Astrocyte (in vitro differentiated cells and primary cell): ENCODE data around the gene SAMMSON. TPM values are rescaled to one million over a fixed set of nuclear protein-coding genes. Genes with fewer than 3 reads are reported as not detected.

Source experiments
- DNase-seq: peaks from one replicate; pipeline ENCODE4 v3.0.0-alpha.2; 2010; ENCODE audit warnings: low read depth
- FAIRE-seq: peaks from 2 replicates; lab custom pipeline; 2011; peaks lifted over from hg19 to GRCh38; lab: Jason Lieb, UNC
- H2AFZ ChIP-seq: 2 replicates; pipeline ENCODE4 v1.6.0; 2012; ENCODE audit warnings: low read depth, low read length, inconsistent platforms
- H3K27ac ChIP-seq: 2 replicates; pipeline ENCODE4 v1.5.1; 2011; ENCODE audit warnings: low read depth, low read length, inconsistent platforms
- H3K27me3 ChIP-seq: 2 replicates; pipeline ENCODE4 v1.6.0; 2011; ENCODE audit warnings: low read length, inconsistent platforms; ENCODE audit not compliant: insufficient read depth
- H3K36me3 ChIP-seq: 2 replicates; pipeline ENCODE4 v1.5.1; 2011; ENCODE audit warnings: low read length, inconsistent platforms; ENCODE audit not compliant: insufficient read depth
- H3K4me1 ChIP-seq: 2 replicates; pipeline ENCODE4 v1.5.1; 2011; ENCODE audit warnings: low read length, inconsistent platforms; ENCODE audit not compliant: insufficient read depth
- H3K4me2 ChIP-seq: 2 replicates; pipeline ENCODE4 v1.6.0; 2012; ENCODE audit warnings: low read length, inconsistent platforms
- H3K4me3 ChIP-seq: 2 replicates; pipeline ENCODE4 v1.5.1; 2011; ENCODE audit warnings: low read depth, mild to moderate bottlenecking, low read length, inconsistent platforms; ENCODE audit not compliant: insufficient read depth
- H3K79me2 ChIP-seq: 2 replicates; pipeline ENCODE4 v1.6.0; 2012; ENCODE audit warnings: mild to moderate bottlenecking, low read length, inconsistent platforms; ENCODE audit not compliant: insufficient read depth
- H3K9ac ChIP-seq: 2 replicates; pipeline ENCODE4 v1.6.0; 2012; ENCODE audit warnings: mild to moderate bottlenecking, low read length, inconsistent platforms
- H3K9me3 ChIP-seq: 2 replicates; pipeline ENCODE4 v1.5.1; 2012; ENCODE audit warnings: low read depth, mild to moderate bottlenecking, low read length, inconsistent platforms; ENCODE audit not compliant: insufficient read depth
- H4K20me1 ChIP-seq: 2 replicates; pipeline ENCODE4 v1.6.0; 2012; ENCODE audit warnings: low read length, inconsistent platforms; ENCODE audit not compliant: insufficient read depth
- H3K27ac Mint-ChIP-seq: one replicate; pipeline ENCODE4 v1.8.0; 2021; ENCODE audit warnings: mild to moderate bottlenecking, mixed read lengths; ENCODE audit not compliant: unreplicated experiment
- H3K27me3 Mint-ChIP-seq: one replicate; pipeline ENCODE4 v1.8.0; 2021; ENCODE audit warnings: low read depth, mixed read lengths; ENCODE audit not compliant: unreplicated experiment
- H3K36me3 Mint-ChIP-seq: one replicate; pipeline ENCODE4 v1.8.0; 2021; ENCODE audit warnings: low read depth, mixed read lengths; ENCODE audit not compliant: unreplicated experiment
- H3K4me1 Mint-ChIP-seq: one replicate; pipeline ENCODE4 v1.8.0; 2021; ENCODE audit warnings: low read depth, mixed read lengths; ENCODE audit not compliant: unreplicated experiment
- H3K4me3 Mint-ChIP-seq: one replicate; pipeline ENCODE4 v1.8.0; 2021; ENCODE audit warnings: mild to moderate bottlenecking, moderate library complexity, mixed read lengths; ENCODE audit not compliant: unreplicated experiment
- H3K9me3 Mint-ChIP-seq: one replicate; pipeline ENCODE4 v1.8.0; 2021; ENCODE audit warnings: mild to moderate bottlenecking, mixed read lengths; ENCODE audit not compliant: unreplicated experiment
- EZH2 ChIP-seq: IDR thresholded peaks from 2 replicates; pipeline ENCODE4 v1.6.1; 2012; ENCODE audit warnings: mild to moderate bottlenecking, low read length, inconsistent platforms; ENCODE audit not compliant: insufficient read depth
- total RNA-seq: library from RNA; stranded (reverse); gene quantifications from 2 replicates; pipeline ENCODE4 v1.2.1, GENCODE V29; 2021
- TF ChIP-seq, protein P1 (sequence below): IDR thresholded peaks from 2 replicates; pipeline ENCODE4 v1.5.1; 2011; ENCODE audit warnings: low read depth, mild to moderate bottlenecking, inconsistent platforms, low read length, moderate library complexity; ENCODE audit not compliant: insufficient read depth

SAMMSON gene
- total RNA-seq, 1 donor from 2014 or later: not detected

DNA sequence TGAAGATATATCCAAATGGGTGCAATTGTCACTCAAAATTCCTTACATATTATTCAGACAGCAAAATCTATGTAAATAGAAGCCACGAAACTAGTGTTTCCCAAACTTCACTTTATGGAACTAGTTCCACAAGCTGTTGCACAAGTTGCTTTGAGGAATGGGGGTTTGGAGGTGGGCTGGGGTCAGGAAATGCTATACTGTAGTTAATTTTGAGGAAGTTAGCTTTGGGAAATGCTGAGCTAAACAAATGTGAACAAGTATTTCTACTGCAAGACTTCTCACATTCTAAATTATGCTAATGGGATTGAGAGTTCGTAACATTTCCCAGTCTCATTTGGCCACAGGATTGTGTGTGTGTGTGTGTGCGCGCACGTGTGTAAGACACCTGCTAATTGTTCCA, 28.7 kb upstream of the SAMMSON start:
- Mint-ChIP-seq H3K4me1 (no peaks in the 10 kb centered on the region), H3K27me3 (peaks cover 3% of the 10 kb centered on the region), H3K36me3 (no peaks in the 10 kb centered on the region), H3K9me3 (no peaks in the 10 kb centered on the region), H3K27ac (no peak overlapping the region), H3K4me3 (no peak overlapping the region)
- Histone ChIP-seq H3K27ac (no peak overlapping the region), H4K20me1 (no peaks in the 10 kb centered on the region), H3K9me3 (no peaks in the 10 kb centered on the region), H3K36me3 (no peaks in the 10 kb centered on the region), H3K4me1 (no peaks in the 10 kb centered on the region), H2AFZ (no peak overlapping the region), H3K4me2 (no peak overlapping the region), H3K4me3 (no peak overlapping the region), H3K9ac (no peak overlapping the region), H3K79me2 (no peaks in the 10 kb centered on the region), H3K27me3 (no peaks in the 10 kb centered on the region)
- no peak for FAIRE-seq
- TF ChIP-seq, protein P1, sequence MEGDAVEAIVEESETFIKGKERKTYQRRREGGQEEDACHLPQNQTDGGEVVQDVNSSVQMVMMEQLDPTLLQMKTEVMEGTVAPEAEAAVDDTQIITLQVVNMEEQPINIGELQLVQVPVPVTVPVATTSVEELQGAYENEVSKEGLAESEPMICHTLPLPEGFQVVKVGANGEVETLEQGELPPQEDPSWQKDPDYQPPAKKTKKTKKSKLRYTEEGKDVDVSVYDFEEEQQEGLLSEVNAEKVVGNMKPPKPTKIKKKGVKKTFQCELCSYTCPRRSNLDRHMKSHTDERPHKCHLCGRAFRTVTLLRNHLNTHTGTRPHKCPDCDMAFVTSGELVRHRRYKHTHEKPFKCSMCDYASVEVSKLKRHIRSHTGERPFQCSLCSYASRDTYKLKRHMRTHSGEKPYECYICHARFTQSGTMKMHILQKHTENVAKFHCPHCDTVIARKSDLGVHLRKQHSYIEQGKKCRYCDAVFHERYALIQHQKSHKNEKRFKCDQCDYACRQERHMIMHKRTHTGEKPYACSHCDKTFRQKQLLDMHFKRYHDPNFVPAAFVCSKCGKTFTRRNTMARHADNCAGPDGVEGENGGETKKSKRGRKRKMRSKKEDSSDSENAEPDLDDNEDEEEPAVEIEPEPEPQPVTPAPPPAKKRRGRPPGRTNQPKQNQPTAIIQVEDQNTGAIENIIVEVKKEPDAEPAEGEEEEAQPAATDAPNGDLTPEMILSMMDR: no peak
- no peak for TF ChIP-seq EZH2
- no peak for DNase-seq

DNA sequence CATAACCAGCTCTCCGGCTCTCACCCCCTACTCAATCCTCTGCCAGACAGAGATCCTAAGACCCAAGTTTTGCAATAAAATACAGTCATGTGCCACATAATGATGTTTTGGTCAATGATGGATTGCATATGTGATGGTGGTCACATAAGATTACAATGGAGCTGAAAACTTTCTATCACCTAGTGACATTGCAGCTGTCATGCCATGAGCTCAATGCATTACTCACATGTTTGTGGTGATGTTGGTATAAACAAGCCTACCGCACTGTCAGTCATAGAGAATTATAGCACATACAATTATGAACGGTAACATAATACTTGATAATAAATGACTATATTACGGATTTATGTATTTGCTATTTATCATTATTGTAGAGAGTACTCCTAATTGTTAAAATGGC, 26.9 kb upstream of the SAMMSON start:
- no peak overlapping the region for H3K27ac ChIP-seq
- no peaks in the 10 kb centered on the region for H4K20me1 ChIP-seq
- no peak overlapping the region for H3K27ac Mint-ChIP-seq
- H3K9me3 ChIP-seq: no peaks in the 10 kb centered on the region
- no peaks in the 10 kb centered on the region for H3K36me3 Mint-ChIP-seq
- H3K4me3 Mint-ChIP-seq: no peak overlapping the region
- H3K9ac ChIP-seq: no peak overlapping the region
- H2AFZ ChIP-seq: no peak overlapping the region
- peaks cover 3% of the 10 kb centered on the region for H3K27me3 Mint-ChIP-seq
- H3K4me1 ChIP-seq: no peaks in the 10 kb centered on the region
- no peaks in the 10 kb centered on the region for H3K4me1 Mint-ChIP-seq
- H3K27me3 ChIP-seq: no peaks in the 10 kb centered on the region
- FAIRE-seq: no peak
- H3K4me2 ChIP-seq: no peak overlapping the region
- H3K36me3 ChIP-seq: no peaks in the 10 kb centered on the region
- no peaks in the 10 kb centered on the region for H3K79me2 ChIP-seq
- no peak overlapping the region for H3K4me3 ChIP-seq
- TF ChIP-seq, protein P1: no peak
- no peak for TF ChIP-seq EZH2
- no peaks in the 10 kb centered on the region for H3K9me3 Mint-ChIP-seq
- DNase-seq: no peak

DNA sequence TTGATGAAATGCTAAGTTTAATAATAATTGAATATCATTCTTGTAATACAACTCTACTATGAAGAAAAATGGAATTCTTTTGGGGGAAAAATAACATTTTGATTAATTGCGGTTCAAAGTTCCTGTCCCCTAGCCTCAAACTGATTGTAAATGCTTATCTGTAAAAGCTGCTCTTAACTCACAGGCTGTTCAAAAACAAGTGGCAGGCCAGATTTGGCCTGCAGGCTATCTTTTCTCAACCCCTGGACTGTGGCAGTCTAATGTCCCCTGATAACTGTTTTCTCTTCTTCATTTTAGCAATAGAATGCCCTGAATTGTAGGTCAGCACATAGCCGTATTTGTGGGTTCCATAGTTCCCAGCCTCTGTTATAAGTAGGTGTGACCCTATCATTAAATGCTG, 23.5 kb upstream of the SAMMSON start:
- H3K9me3 ChIP-seq: no peaks in the 10 kb centered on the region
- Mint-ChIP-seq H3K9me3 (peaks cover 6% of the 10 kb centered on the region), H3K36me3 (peaks cover 2% of the 10 kb centered on the region), H3K27me3 (peaks cover 3% of the 10 kb centered on the region), H3K4me1 (no peaks in the 10 kb centered on the region), H3K4me3 (no peak overlapping the region), H3K27ac (no peak overlapping the region)
- TF ChIP-seq EZH2: no peak
- TF ChIP-seq, protein P1: no peak
- no peak overlapping the region for H3K27ac ChIP-seq
- no peaks in the 10 kb centered on the region for H3K27me3 ChIP-seq
- no peak overlapping the region for H3K9ac ChIP-seq
- DNase-seq: no peak
- no peaks in the 10 kb centered on the region for H3K79me2 ChIP-seq
- no peak for FAIRE-seq
- H2AFZ ChIP-seq: no peak overlapping the region
- H3K36me3 ChIP-seq: no peaks in the 10 kb centered on the region
- H4K20me1 ChIP-seq: no peaks in the 10 kb centered on the region
- no peak overlapping the region for H3K4me3 ChIP-seq
- H3K4me2 ChIP-seq: no peak overlapping the region
- no peaks in the 10 kb centered on the region for H3K4me1 ChIP-seq
